ENCODE measurements around the gene NKD1. TPM values are rescaled to one million over a fixed set of nuclear protein-coding genes. Genes with fewer than 3 reads are reported as not detected.

NKD1 gene
- total and polyA plus RNA-seq, 9 donors, result 2.5 to 72.1 (median 12.7) TPM

DNA sequence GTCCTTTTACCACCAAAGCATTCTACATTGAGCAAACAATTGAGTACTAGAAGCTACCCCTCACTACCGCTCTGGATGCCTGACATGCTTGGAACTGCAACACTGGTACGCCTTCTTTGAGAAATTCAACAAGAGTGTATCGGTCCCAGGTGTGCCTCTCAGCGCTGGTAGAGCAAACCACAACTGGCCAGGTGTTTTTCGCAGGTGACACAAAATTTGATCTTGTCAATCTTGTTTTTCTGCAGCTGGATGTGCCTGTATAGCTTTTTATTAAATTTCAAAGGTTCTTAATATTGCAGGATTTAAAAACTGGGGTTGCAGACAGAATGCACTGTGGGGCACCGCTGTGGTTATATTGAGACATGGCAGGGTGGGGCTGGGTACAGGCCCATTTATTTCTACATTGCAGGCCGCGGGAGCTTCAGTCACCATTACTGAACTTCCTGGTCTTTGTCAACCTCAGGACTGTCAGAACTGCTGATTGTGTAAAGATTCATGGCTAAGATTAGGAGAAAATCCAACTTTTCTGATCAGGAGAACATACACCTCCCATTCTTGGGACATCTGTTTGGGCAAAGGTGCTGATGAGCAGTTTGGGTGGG is 137.4 kb downstream of the NKD1 start:
- intact Hi-C loops (cut with DNase I), result no loop called here
- H3K27ac ChIP-seq, result no peak overlapping the region

GRCh38 chr16:50688083-50688482 is 139.9 kb downstream of the NKD1 start:
- Histone ChIP-seq H3K36me3 (no peaks in the 10 kb centered on the region), H3K27ac (no peak overlapping the region), H3K4me1 (ENCODE audit: insufficient read depth) (peaks cover 3% of the 10 kb centered on the region), H3K4me3 (no peak overlapping the region), H3K27me3 (no peaks in the 10 kb centered on the region), H3K9me3 (no peaks in the 10 kb centered on the region)
- 40 to 45% (median 44%) methylated on average over 12 of the region's 12 CpGs for WGBS, 3 donors
- no peak for DNase-seq
- intact Hi-C loops (cut with DNase I), result no loop called here
- TF ChIP-seq CTCF (IDR thresholded peaks at IDR 0.05) (no peak), EP300 (IDR thresholded peaks at IDR 0.05) (no peak), POLR2A (IDR thresholded peaks at IDR 0.05) (no peak)

More for the DNA sequence above, 137.4 kb downstream of the NKD1 start:
- Histone ChIP-seq H3K4me1 (ENCODE audit: insufficient read depth) (no peaks in the 10 kb centered on the region), H3K4me3 (no peak overlapping the region), H3K9me3 (no peaks in the 10 kb centered on the region), H3K36me3 (no peaks in the 10 kb centered on the region), H3K27me3 (no peaks in the 10 kb centered on the region)
- 88 to 94% (median 90%) methylated on average over 8 of the region's 8 CpGs for WGBS, 3 donors
- no peak for DNase-seq
- TF ChIP-seq CTCF (IDR thresholded peaks at IDR 0.05) (no peak), POLR2A (IDR thresholded peaks at IDR 0.05) (no peak), EP300 (IDR thresholded peaks at IDR 0.05) (no peak)

DNA sequence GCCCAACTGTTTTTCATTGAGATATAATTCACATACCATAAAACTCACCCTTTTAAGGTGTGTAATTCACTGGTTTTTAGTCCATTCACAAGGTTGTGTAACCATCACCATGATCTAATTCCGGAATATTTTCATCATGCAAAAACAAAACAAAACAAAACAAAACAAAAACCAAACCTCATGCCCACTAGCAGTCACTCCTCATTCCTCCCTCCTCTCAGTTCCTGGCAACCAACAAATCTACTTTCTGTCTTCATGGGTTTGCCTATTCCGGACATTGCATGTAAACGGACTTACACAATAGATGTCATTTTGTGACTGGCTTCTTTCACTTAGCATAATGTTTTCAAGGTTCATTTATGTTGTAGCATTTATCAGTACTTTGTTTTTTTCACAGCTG is 140.7 kb downstream of the NKD1 start:
- Histone ChIP-seq H3K27ac (no peak overlapping the region), H3K4me1 (ENCODE audit: insufficient read depth) (peaks cover 7% of the 10 kb centered on the region), H3K9me3 (no peaks in the 10 kb centered on the region), H3K27me3 (no peaks in the 10 kb centered on the region), H3K36me3 (no peaks in the 10 kb centered on the region), H3K4me3 (no peak overlapping the region)
- TF ChIP-seq EP300 (IDR thresholded peaks at IDR 0.05), result no peak
- no peak for TF ChIP-seq CTCF (IDR thresholded peaks at IDR 0.05)
- no peak for TF ChIP-seq POLR2A (IDR thresholded peaks at IDR 0.05)
- 76 to 87% (median 84%) methylated on average over 3 of the region's 3 CpGs for WGBS, 3 donors
- DNase-seq, result no peak
- intact Hi-C loops (cut with DNase I), result no loop called here

GRCh38 chr16:50690177-50690576 is 142.0 kb downstream of the NKD1 start:
- Histone ChIP-seq H3K4me1 (ENCODE audit: insufficient read depth) (peaks cover 9% of the 10 kb centered on the region), H3K9me3 (no peaks in the 10 kb centered on the region), H3K4me3 (no peak overlapping the region), H3K27ac (no peak overlapping the region), H3K27me3 (no peaks in the 10 kb centered on the region), H3K36me3 (no peaks in the 10 kb centered on the region)
- intact Hi-C loops (cut with DNase I), result no loop called here
- DNase-seq, result no peak
- 89 to 95% (median 91%) methylated on average over 2 of the region's 2 CpGs for WGBS, 3 donors
- TF ChIP-seq CTCF (IDR thresholded peaks at IDR 0.05) (no peak), EP300 (IDR thresholded peaks at IDR 0.05) (no peak), POLR2A (IDR thresholded peaks at IDR 0.05) (no peak)
